Measurements from ENCODE around the gene BICDL2.

The BICDL2 gene

GRCh38 chr16:3023669-3024478 lies 12.9 kb downstream of the BICDL2 start, which contains the start of the genes HCFC1R1 and THOC6:
Gene HCFC1R1, minus strand, starts transcription at chr16:3023942. Its CDS starts 1 bp downstream, at chr16:3023941.
Gene THOC6, plus strand, starts transcription at chr16:3024035. Its CDS starts 292 bp downstream, at chr16:3024327.
- ATAC-seq: peak; percentile 83
- peak; percentile 95 for DNase-seq

- ATAC-seq (no peak), DNase-seq (peak; percentile 45)
Observed at GRCh38 chr16:3023415-3023668, 13.4 kb downstream of the BICDL2 start.

GRCh38 chr16:3022684-3023414 lies 13.9 kb downstream of the BICDL2 start:
- DNase-seq (peak; percentile 23), ATAC-seq (no peak)

GRCh38 chr16:3022208-3022683 lies 14.5 kb downstream of the BICDL2 start:
- DNase-seq (peak; percentile 93), ATAC-seq (peak; percentile 34)

GRCh38 chr16:3021449-3022207 lies 15.1 kb downstream of the BICDL2 start:
- DNase-seq: peak; percentile 91
- peak; percentile 55 for ATAC-seq

- peak; percentile 65 for DNase-seq
- peak; percentile 5 for ATAC-seq
Observed at GRCh38 chr16:3020604-3021448, 15.9 kb downstream of the BICDL2 start.

- DNase-seq: peak; percentile 82
Observed at GRCh38 chr16:3020247-3020603, 16.5 kb downstream of the BICDL2 start, which contains the start of gene TNFRSF12A. Gene TNFRSF12A, plus strand, starts transcription at chr16:3020368. Its CDS starts 30 bp downstream, at chr16:3020398.

GRCh38 chr16:3019594-3020246 lies 17.0 kb downstream of the BICDL2 start:
- ATAC-seq: no peak
- no peak for DNase-seq

More at GRCh38 chr16:3020247-3020603, 16.5 kb downstream of the BICDL2 start, which contains the start of gene TNFRSF12A:
- ATAC-seq: peak; percentile 5

- no peak for ATAC-seq
- DNase-seq: peak; percentile 68
Observed at GRCh38 chr16:3017794-3018506, 18.8 kb downstream of the BICDL2 start, which contains the start of gene CLDN6. Gene CLDN6, minus strand, starts transcription at chr16:3018183. Its CDS starts 2,162 bp downstream, at chr16:3016021.

GRCh38 chr16:3017344-3017743 lies 19.4 kb downstream of the BICDL2 start:
- no peak for DNase-seq
- ATAC-seq: no peak

GRCh38 chr16:3015865-3016521 lies 20.8 kb downstream of the BICDL2 start:
- DNase-seq: no peak
- ATAC-seq: no peak

GRCh38 chr16:3014971-3015370 lies 21.8 kb downstream of the BICDL2 start:
- DNase-seq (no peak), ATAC-seq (no peak)

GRCh38 chr16:3013998-3014690 lies 22.6 kb downstream of the BICDL2 start:
- ATAC-seq: no peak
- no peak for DNase-seq

- ATAC-seq: no peak
- DNase-seq: no peak
Observed at GRCh38 chr16:3013491-3013951, 23.2 kb downstream of the BICDL2 start.

- DNase-seq (no peak), ATAC-seq (no peak)
Observed at GRCh38 chr16:3012828-3013420, 23.8 kb downstream of the BICDL2 start, which contains the start of gene CLDN9. Gene CLDN9, plus strand, starts transcription at chr16:3012923. Its CDS starts 440 bp downstream, at chr16:3013363.

GRCh38 chr16:3012246-3012645 lies 24.5 kb downstream of the BICDL2 start:
- ATAC-seq (no peak), DNase-seq (no peak)

- no peak for DNase-seq
- ATAC-seq: no peak
Observed at GRCh38 chr16:3010510-3010909, 26.2 kb downstream of the BICDL2 start.

Data from stimulated activated naive CD8-positive, alpha-beta T cell treated with anti-CD3 and anti-CD28 coated beads, Interleukin-15, Interleukin-2, amounts not matched to agents 100 U/mL and 50 U/mL, for 24 hours (primary cell).